Loucy (cell line): ENCODE measurements around the gene RASGRP1.

Experiments
- CTCF ChIP-seq: fragments of 200-600 bp; sonication (generic); conservative IDR thresholded peaks from 2 replicates; pipeline ENCODE4 v1.5.1; 2014; ENCODE audit warnings: mild to moderate bottlenecking, antibody characterized with exemption, low read length
- EZH2phosphoT487 ChIP-seq: fragments of 200-600 bp; IDR thresholded peaks from 2 replicates; pipeline ENCODE4 v1.6.1; 2018; ENCODE audit warnings: antibody characterized with exemption, mild to moderate bottlenecking, moderate library complexity, borderline replicate concordance

- TF ChIP-seq CTCF (no peak), EZH2phosphoT487 (no peak)
These were observed 32.7 kb upstream of the RASGRP1 start for GRCh38 chr15:38597219-38597800.
